ENCODE data around the gene TICAM2. TPM values are rescaled to one million over a fixed set of nuclear protein-coding genes. Genes with fewer than 3 reads are reported as not detected.

The TICAM2 gene
- total RNA-seq, 1 donor from 2014 or later = 2.3 TPM

GRCh38 chr5:115553082-115553481 is 49.2 kb downstream of the TICAM2 start:
- Histone ChIP-seq H3K27me3 (ENCODE audit: low read depth) (no peaks in the 10 kb centered on the region), H3K4me1 (peaks cover 9% of the 10 kb centered on the region), H3K27ac (replicated peaks) (no peak overlapping the region), H3K36me3 (no peaks in the 10 kb centered on the region), H3K4me3 (no peak overlapping the region), H3K9me3 (replicated peaks) (no peaks in the 10 kb centered on the region)
- no peak for TF ChIP-seq CTCF (IDR thresholded peaks at IDR 0.05; ENCODE audit: borderline replicate concordance)
- intact Hi-C loops (cut with micrococcal nuclease) = no loop called here
- DNase-seq = no peak

DNA sequence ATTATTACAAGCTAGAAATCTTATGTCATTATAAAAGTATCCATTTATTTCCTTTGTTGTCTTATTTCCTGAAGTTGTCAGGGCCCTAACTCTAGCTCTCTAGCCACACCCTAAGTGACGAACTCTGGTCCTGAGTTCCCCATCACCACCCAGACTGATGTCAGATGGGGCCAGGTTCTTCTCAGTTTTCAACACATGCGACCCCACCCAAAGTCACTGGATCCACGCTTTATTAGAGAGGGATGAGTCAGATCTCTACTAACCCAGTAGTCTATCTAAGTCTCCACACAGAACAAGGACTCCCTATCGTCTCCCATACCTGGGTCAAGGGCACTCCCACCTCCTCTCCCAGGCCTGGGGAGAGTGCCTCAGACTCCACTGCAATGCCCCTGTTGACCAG is 50.9 kb downstream of the TICAM2 start:
- no peak overlapping the region for H3K27ac ChIP-seq (replicated peaks)
- no peaks in the 10 kb centered on the region for H3K4me1 ChIP-seq
- intact Hi-C loops (cut with micrococcal nuclease) = no loop called here

DNA sequence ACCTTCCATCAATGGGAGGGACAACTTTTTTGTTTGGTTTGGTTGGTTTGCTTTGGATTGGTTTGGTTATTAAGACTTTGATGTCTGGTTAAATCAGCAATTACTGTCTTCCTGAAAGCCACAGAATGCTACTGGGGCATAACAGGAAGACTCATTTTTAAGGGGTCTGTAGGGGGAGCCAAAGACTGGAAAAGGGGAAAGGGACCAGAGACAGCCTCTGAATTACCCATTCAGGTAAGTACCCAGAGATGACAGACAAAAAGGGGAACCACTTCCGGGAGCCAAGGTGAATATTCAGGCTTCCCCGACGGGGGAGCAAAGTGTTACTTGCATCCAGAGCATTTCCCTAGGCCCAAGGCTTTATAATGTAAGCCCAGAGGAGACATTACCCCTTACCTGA is 53.1 kb downstream of the TICAM2 start:
- peaks cover 9% of the 10 kb centered on the region for H3K9me3 ChIP-seq (replicated peaks)
- H3K4me1 ChIP-seq = peaks cover 5% of the 10 kb centered on the region
- no peaks in the 10 kb centered on the region for H3K27me3 ChIP-seq (ENCODE audit: low read depth)
- H3K36me3 ChIP-seq = no peaks in the 10 kb centered on the region
- DNase-seq = no peak
- peak; percentile 3 for TF ChIP-seq CTCF (IDR thresholded peaks at IDR 0.05; ENCODE audit: borderline replicate concordance)
- no peak overlapping the region for H3K4me3 ChIP-seq
- intact Hi-C loops (cut with micrococcal nuclease) = no loop called here
- H3K27ac ChIP-seq (replicated peaks) = no peak overlapping the region

More for the DNA sequence above, 50.9 kb downstream of the TICAM2 start:
- no peak for TF ChIP-seq CTCF (IDR thresholded peaks at IDR 0.05; ENCODE audit: borderline replicate concordance)
- Histone ChIP-seq H3K9me3 (replicated peaks) (no peaks in the 10 kb centered on the region), H3K27me3 (ENCODE audit: low read depth) (no peaks in the 10 kb centered on the region), H3K36me3 (no peaks in the 10 kb centered on the region), H3K4me3 (no peak overlapping the region)
- no peak for DNase-seq

DNA sequence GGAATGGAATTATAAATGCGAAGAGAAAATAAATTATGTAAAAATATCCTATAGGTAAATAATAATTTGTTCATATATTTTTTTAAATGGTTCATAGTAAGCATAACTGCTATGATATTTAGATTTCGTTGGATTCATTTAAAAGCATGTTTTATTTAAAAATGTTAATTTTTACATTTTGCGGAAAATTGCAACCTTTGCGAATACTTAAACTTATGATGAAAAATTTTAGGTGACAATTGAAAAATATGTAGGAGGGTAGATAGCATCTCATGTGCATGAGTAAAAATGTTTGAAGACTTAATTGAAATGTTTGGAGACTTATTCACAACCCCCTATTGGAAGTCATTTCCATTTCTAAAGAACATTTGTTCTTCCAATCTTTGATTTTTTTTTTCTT is 53.6 kb downstream of the TICAM2 start:
- Histone ChIP-seq H3K4me1 (peaks cover 10% of the 10 kb centered on the region), H3K27ac (replicated peaks) (no peak overlapping the region), H3K36me3 (no peaks in the 10 kb centered on the region), H3K9me3 (replicated peaks) (peaks cover 9% of the 10 kb centered on the region), H3K27me3 (ENCODE audit: low read depth) (no peaks in the 10 kb centered on the region), H3K4me3 (no peak overlapping the region)
- TF ChIP-seq CTCF (IDR thresholded peaks at IDR 0.05; ENCODE audit: borderline replicate concordance) = no peak
- intact Hi-C loops (cut with micrococcal nuclease) = no loop called here
- no peak for DNase-seq

GRCh38 chr5:115545351-115545882 is 56.9 kb downstream of the TICAM2 start:
- peaks cover 11% of the 10 kb centered on the region for H3K36me3 ChIP-seq
- H3K4me1 ChIP-seq = peaks cover 41% of the 10 kb centered on the region
- no peaks in the 10 kb centered on the region for H3K27me3 ChIP-seq (ENCODE audit: low read depth)
- no peak for TF ChIP-seq CTCF (IDR thresholded peaks at IDR 0.05; ENCODE audit: borderline replicate concordance)
- intact Hi-C loops (cut with micrococcal nuclease) = no loop called here
- DNase-seq = no peak
- H3K27ac ChIP-seq (replicated peaks) = peak overlapping the region; percentile 96
- H3K4me3 ChIP-seq = peak overlapping the region; percentile 82
- peaks cover 9% of the 10 kb centered on the region for H3K9me3 ChIP-seq (replicated peaks)

All from left ventricle myocardium inferior (tissue), 1 donor.